DMS114 treated with DMSO at 0.1 percent for 48 hours (cell line): ENCODE data around the gene SRD5A2.
"Not testable (repeated sequence)": the region's sequence is repeated elsewhere in the genome, so short reads cannot be mapped to it uniquely, and the experiment has no call there.

Experiments
- DNase-seq: peaks from one replicate; lab custom pipeline; 2025; ENCODE audit not compliant: unreplicated experiment; lab: John Stamatoyannopoulos, UW

SRD5A2 gene

DNA sequence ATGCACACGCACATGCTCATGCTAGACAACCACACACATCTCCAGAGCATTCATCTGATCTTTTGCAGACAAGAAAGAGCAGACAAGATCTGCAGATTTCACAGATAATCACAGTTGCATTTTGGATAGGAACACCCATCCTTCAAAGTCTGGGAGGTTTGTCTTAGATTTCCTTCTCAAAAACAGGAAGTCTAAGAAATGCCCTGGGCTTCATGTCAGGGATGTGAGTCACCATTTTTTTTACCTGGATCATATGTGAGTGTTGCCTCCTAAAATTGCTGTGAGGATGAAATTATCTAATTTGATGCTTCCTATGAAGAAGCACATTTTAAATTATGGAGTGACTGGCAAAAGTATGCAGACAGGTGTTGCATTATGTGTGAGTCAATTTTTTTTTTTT is 46.1 kb downstream of the SRD5A2 start:
- DNase-seq: no peak

GRCh38 chr2:31533036-31533435 is 47.7 kb downstream of the SRD5A2 start:
- no peak for DNase-seq

DNA sequence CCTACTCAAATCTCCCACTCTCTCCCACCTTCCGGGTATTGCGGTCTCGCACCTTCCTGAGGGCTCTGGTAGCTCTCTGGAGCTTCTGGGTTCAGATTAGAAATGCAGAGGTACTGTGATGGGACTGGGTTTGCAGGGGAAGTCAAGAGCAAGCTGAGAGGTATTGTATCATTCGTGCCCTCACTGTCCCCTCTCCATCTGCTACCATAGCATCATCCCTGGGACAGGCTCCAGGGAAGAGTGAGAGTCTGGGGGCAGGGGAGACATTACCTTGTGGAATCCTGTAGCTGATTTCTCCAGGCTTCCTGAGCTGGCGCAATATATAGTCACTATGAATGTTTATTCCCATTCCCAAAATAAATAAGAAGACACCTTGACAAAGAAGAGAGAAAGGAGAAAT is 49.6 kb downstream of the SRD5A2 start:
- no peak for DNase-seq

DNA sequence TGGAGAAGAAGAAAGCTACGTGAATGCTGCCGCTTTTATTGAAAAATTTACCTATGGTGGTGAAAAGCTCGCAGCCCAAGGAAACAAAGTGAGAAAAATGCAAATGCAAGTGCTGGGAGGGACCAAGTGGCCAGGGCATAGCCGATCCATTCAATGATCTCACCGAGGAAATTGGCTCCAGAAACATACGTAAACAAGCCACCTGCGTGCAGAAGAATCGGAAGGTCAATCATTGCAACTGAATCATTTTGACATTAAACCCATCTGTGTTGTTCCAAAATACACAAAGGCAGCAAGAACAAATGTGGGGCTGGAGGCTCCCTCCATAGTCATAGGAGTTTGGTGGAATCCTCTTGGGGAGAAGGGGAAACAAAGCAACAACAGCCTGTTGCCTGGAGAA is 51.5 kb downstream of the SRD5A2 start:
- DNase-seq: no peak

DNA sequence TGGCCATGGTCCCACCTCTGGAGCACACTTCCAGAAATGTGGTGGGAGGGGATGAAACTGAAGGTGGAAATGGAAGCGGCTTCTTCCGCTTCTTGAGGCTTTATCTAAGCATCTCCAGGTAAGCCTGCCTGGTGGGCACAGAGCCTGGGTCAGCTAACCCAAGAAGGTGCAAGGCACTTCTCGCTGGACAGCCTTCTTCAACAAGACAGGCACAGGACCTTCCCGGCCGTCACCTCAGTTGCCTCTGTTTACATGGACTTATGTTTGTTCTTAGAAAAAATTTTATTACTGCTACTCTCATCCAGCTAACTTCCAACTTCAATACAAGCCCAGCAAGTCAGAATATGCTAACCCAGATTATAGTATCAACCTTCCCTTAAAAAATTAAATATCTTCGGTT is 51.9 kb downstream of the SRD5A2 start:
- DNase-seq: no peak

DNA sequence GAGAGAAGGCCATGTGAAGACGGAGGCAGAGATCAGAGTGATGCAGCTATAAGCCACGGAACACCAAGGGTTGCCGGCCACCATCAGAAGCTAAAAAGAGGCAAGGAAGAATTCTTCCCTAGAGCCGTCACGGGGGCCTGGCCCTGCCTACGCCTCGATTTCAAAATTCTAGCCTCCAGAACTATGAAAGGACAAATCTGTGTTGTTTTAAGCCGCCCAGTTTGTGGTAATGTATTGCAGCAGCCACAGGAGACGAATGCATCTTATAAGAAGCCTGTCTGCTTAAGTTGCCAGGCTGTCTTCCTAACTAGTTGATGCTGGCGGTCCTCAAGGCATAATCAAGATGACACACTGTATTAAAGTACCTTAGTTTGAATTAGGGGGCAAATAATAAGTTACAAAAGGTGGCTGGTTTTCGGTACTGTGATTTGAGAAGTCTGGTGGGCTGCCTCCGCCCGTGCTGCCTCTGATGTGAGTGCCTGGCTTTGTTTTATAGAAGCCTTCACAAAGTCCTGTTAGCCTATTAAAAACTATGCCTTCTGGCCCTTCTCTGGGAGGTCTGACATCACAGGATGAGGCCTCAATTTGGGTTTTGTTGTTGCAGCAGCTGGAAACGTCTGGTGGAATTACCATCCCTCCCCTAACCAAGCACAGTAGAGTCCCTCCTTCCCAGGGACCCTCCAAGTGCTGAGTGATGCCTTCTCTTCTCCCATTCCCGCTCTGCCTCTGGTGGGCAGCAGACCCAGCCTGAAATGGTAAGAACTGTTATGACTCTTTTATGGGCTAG is 53.6 kb downstream of the SRD5A2 start:
- DNase-seq: no peak

DNA sequence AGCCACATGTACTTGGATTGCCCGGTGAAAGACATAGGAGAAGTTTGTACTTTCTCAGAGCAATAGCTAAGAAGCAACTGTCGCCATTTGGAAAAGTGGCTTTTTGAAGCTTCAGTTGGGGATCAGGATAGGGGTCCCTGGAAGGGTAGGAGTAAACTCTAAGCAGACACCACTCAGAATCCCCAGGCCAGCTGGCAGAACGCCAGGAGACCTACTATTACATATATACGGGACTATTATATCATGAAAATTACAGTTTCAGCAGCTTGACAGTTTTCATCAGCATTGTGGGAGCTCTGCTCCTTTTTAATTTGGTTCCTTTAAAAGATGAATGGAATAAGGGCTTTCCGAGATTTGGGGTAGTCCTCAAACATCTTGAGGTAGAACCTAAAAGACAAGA is 54.9 kb downstream of the SRD5A2 start:
- DNase-seq: no peak

GRCh38 chr2:31524592-31524991 is 56.1 kb downstream of the SRD5A2 start:
- DNase-seq: no peak

DNA sequence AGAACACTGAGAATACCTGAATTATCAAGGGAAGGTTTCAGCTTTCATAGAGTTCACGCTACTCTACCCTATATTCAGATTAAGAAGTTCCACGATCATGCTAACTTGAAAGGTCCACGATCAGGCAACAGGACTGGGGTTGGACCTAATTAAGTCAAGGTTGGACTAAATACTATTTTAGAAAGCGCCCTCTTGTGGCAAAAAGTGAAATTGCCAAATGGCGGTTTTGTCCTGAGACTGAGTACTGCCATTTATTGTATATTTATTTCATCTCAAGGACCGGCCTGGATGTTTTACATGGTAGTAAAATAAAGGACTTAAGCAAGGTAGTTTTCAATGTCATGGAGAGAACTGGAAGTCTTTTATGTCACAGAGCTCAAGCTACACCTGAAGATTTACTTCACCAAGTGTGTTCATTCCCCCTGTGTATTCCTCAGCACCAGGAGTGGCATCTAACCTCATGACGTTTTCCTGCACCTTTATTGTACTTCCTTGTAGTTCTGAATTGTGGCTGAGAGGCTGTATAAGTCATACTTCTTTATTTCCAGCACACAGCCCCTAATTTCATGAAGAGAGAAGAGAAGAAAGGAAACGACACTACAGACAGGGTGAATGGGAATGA is 56.8 kb downstream of the SRD5A2 start:
- DNase-seq: peak; percentile 25

DNA sequence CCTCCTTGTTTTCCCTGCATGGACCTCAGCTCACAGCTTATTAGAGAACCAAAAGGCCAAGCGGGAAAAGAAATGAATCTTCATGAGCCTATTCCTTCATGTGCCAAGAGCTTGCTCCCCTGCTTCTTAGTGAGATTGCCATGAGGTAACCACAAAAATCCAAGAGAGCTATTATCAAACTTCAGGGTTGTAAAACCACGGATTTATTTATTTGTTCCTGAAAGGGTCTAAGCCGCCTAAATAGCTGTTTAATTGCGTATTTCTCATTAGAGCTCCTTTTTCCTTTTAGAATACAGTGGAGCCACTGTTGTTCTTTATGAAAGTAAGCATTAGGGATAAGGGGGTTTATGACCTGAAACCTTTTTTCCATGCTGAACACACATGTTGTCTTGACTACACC is 58.0 kb downstream of the SRD5A2 start:
- no peak for DNase-seq

GRCh38 chr2:31517442-31518203 is 63.1 kb downstream of the SRD5A2 start:
- DNase-seq: no peak

DNA sequence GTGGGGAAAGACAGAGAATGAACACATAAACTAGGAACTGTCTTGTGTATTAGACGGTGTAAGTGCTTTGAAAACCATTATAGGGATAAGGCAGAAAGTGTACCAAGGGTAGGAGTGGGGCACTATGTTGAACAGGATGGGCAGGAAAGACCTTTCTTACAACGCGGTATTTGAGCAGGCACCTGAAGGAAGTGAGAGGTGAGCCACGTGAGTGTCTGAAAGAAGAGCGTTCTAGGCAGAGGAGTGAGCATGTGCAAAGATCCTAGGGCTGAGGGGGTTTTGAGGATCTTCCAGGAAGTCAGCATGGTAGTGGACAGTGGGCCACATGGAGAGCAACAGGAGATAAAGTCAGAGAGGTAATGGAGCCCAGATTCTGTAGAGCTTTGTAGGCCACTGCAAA is 65.2 kb downstream of the SRD5A2 start:
- no peak for DNase-seq

DNA sequence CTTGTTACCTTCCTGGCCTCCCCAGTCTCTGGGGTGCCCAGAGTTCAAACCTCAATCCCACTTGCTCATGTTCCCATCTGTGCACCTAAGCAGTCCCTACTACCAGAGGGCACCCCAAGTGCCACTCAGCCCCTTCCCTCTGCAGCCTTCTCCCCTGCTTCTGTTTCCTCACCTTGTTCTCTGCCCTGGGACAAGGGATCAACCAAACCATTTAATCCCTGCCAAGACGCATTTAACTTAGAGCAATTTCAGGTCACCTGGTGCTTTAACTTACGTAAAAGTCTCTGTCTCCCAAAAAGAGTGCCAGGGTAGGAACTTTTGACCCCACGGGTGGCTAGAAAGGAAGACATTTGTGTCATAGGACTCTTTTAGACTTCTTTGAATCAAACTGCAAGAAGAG is 67.2 kb downstream of the SRD5A2 start:
- no peak for DNase-seq

GRCh38 chr2:31511376-31511775 is 69.4 kb downstream of the SRD5A2 start:
- no peak for DNase-seq

- no peak for DNase-seq
Observed at GRCh38 chr2:31505111-31505510, 75.6 kb downstream of the SRD5A2 start.

DNA sequence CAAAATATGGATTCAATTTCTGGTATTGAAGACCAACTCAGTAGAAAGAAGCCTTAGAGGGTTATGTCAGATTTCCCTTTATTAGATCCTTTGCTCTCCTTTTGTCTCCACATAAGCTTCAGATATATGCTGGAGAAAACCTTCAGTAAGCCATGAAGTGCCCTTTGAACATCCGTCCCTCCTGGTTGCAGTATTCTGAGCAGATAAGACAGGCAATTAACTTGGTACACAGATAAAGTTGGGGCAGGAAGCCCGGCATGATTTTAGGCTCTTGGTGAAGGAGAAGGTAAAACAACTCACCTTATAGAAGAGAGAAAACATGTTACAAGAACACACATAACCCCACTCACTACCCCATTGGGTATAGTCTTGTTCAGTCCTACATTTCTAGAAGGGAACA is 76.4 kb downstream of the SRD5A2 start:
- DNase-seq: no peak

DNA sequence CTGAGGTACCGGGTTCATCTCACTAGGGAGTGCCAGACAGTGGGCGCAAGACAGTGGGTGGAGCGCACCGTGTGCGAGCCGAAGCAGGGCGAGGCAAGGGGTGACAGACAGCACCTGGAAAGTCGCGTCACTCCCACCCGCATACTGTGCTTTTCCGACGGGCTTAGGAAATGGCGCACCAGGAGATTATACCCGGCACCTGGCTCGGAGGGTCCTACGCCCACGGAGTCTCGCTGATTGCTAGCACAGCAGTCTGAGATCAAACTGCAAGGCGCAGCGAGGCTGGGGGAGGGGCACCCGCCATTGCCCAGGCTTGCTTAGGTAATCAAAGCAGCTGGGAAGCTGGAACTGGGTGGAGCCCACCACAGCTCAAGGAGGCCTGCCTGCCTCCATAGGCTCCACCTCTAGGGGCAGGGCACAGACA is 84.3 kb downstream of the SRD5A2 start:
- DNase-seq: not testable (repeated sequence)

GRCh38 chr2:31489339-31489738 is 91.4 kb downstream of the SRD5A2 start:
- not testable (repeated sequence) for DNase-seq

- DNase-seq: no peak
Observed at GRCh38 chr2:31483246-31483645, 97.5 kb downstream of the SRD5A2 start.

DNA sequence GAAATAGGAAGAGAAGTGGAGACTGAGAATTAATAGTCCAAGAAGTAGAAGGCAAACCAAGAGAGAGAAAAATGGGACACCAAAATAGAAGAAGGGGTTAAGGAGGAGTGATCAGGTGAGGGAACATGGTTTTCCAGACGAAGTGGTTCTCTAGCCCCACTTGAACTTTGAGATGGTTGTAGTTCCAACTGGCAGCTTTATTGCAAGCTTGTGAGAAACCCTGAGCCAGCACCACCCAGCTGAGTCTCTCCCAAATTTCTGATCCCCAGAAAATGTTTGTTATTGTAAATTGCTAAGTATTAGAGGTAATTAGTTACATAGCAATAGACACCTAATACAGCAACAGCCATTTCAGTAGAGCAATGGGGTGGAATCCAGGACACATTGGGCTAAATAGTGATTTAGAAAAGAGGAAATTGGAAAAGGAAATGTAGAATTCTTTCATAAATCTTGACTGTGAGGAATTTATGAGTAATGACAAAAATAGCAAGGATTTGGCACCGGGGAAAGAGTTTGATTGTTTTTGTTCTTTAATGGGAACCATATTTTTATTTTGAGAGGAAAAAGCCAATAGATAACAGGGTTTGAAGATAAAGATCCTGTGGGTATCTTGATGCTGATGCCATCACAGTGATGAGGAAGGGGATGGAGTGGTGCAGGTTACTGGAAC is 104.1 kb downstream of the SRD5A2 start:
- DNase-seq: no peak

- no peak for DNase-seq
Observed at GRCh38 chr2:31475692-31476091, 105.0 kb downstream of the SRD5A2 start.

DNA sequence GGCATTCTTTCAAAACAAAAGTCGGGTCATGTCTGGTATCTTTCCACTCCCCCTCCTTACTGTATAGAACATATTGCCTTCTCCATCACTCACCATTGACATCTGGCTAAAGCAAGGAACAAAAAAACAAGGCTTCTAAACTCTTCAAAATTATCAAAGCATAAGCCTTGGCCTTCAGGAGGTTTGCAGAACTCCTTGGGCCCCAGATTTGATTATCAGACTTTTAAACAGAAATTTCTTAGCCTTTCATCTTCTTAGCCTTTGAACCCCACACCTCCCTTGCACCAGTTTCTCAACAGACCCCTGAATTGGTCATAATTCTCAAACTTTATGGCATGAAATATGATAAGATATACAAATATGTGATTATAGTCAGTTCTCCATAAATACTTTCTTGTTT is 106.4 kb downstream of the SRD5A2 start:
- DNase-seq: no peak
